HepG2 (cell line): ENCODE results near the gene LHFPL2.

ENCODE experiments used
- CC2D1A ChIP-seq: sonication (generic); formaldehyde crosslinking; IDR thresholded peaks from 2 replicates; pipeline ENCODE4 v1.8.1; 2023; ENCODE audit warnings: mild to moderate bottlenecking, missing genetic modification reagents
- CHD2 ChIP-seq: IDR thresholded peaks from 2 replicates; pipeline ENCODE4 v1.6.1; 2011; ENCODE audit warnings: low read depth, low read length, improper control_type of control experiment
- EZH2 ChIP-seq: conservative IDR thresholded peaks from 2 replicates; pipeline ENCODE4 v1.6.1; 2012; ENCODE audit warnings: mild to moderate bottlenecking, low read depth, low read length, moderate library complexity
- IRF2 ChIP-seq: IDR thresholded peaks from 2 replicates; pipeline ENCODE4 v1.6.1; 2018; ENCODE audit warnings: missing genetic modification reagents, missing compliant biosample characterization
- RFX3 ChIP-seq: IDR thresholded peaks from 2 replicates; pipeline ENCODE4 v1.6.1; 2016; ENCODE audit warnings: missing biosample characterization, missing genetic modification reagents
- TCF12 ChIP-seq, 2 experiments: fragments of 450-650 bp in 1 of 2; sonication (generic) in 1 of 2; formaldehyde crosslinking in 1 of 2; IDR thresholded peaks; 2 replicates each; pipeline versions ENCODE4 v1.6.1 to v1.8.0; 2017 to 2022; ENCODE audit warnings: antibody characterized with exemption in 1 of 2, mild to moderate bottlenecking in 1 of 2, missing genetic modification reagents in 1 of 2, moderate library complexity in 1 of 2
- YY1 ChIP-seq: IDR thresholded peaks from 2 replicates; pipeline ENCODE4 v1.6.1; 2011; ENCODE audit warnings: low read length, low read depth, moderate library complexity, mild to moderate bottlenecking; ENCODE audit not compliant: insufficient read depth, insufficient replicate concordance
- TF ChIP-seq, protein P1 (sequence below): sonication (generic); formaldehyde crosslinking; IDR thresholded peaks from 2 replicates; pipeline ENCODE4 v1.5.0; 2020; ENCODE audit warnings: mild to moderate bottlenecking, missing genetic modification reagents, moderate library complexity
- TF ChIP-seq, protein P2 (sequence below): sonication (generic); formaldehyde crosslinking; IDR thresholded peaks from 2 replicates; pipeline ENCODE4 v1.8.1; 2023; ENCODE audit warnings: mild to moderate bottlenecking, inconsistent platforms, moderate library complexity, missing genetic modification reagents, borderline replicate concordance
- TF ChIP-seq, protein P3 (sequence below): sonication (generic); formaldehyde crosslinking; IDR thresholded peaks from 2 replicates; pipeline ENCODE4 v1.4.0; 2020; ENCODE audit warnings: missing genetic modification reagents

GRCh38 chr5:78530342-78531096 is 118.1 kb downstream of the LHFPL2 start:
- TF ChIP-seq, protein P1, sequence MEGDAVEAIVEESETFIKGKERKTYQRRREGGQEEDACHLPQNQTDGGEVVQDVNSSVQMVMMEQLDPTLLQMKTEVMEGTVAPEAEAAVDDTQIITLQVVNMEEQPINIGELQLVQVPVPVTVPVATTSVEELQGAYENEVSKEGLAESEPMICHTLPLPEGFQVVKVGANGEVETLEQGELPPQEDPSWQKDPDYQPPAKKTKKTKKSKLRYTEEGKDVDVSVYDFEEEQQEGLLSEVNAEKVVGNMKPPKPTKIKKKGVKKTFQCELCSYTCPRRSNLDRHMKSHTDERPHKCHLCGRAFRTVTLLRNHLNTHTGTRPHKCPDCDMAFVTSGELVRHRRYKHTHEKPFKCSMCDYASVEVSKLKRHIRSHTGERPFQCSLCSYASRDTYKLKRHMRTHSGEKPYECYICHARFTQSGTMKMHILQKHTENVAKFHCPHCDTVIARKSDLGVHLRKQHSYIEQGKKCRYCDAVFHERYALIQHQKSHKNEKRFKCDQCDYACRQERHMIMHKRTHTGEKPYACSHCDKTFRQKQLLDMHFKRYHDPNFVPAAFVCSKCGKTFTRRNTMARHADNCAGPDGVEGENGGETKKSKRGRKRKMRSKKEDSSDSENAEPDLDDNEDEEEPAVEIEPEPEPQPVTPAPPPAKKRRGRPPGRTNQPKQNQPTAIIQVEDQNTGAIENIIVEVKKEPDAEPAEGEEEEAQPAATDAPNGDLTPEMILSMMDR (CRISPR knock-in tag) = no peak
- TF ChIP-seq CC2D1A (CRISPR knock-in tag) = no peak
- TF ChIP-seq CHD2 = no peak
- no peak for TF ChIP-seq RFX3 (CRISPR knock-in tag)
- TF ChIP-seq, protein P2, sequence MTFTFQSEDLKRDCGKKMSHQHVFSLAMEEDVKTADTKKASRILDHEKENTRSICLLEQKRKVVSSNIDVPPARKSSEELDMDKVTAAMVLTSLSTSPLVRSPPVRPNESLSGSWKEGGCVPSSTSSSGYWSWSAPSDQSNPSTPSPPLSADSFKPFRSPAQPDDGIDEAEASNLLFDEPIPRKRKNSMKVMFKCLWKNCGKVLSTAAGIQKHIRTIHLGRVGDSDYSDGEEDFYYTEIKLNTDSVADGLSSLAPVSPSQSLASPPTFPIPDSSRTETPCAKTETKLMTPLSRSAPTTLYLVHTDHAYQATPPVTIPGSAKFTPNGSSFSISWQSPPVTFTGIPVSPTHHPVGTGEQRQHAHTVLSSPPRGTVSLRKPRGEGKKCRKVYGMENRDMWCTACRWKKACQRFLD (CRISPR knock-in tag) = no peak
- TF ChIP-seq, protein P3, sequence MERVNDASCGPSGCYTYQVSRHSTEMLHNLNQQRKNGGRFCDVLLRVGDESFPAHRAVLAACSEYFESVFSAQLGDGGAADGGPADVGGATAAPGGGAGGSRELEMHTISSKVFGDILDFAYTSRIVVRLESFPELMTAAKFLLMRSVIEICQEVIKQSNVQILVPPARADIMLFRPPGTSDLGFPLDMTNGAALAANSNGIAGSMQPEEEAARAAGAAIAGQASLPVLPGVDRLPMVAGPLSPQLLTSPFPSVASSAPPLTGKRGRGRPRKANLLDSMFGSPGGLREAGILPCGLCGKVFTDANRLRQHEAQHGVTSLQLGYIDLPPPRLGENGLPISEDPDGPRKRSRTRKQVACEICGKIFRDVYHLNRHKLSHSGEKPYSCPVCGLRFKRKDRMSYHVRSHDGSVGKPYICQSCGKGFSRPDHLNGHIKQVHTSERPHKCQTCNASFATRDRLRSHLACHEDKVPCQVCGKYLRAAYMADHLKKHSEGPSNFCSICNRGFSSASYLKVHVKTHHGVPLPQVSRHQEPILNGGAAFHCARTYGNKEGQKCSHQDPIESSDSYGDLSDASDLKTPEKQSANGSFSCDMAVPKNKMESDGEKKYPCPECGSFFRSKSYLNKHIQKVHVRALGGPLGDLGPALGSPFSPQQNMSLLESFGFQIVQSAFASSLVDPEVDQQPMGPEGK (CRISPR knock-in tag) = no peak
- no peak for TF ChIP-seq IRF2
- no peak for TF ChIP-seq YY1
- no peak for TF ChIP-seq EZH2
- TF ChIP-seq TCF12 (IDR thresholded peaks at IDR 0.05) = no peak
- no peak for TF ChIP-seq TCF12 (CRISPR knock-in tag; IDR thresholded peaks at IDR 0.05)
